PFSK-1 (cell line): Measurements from ENCODE around the gene DOLPP1.

ENCODE experiments used
- FOXP2 ChIP-seq: optimal IDR thresholded peaks from 2 replicates; pipeline ENCODE3; 2011; ENCODE audit warnings: borderline replicate concordance, control low read depth, inconsistent platforms; ENCODE audit not compliant: insufficient read depth; ENCODE audit errors: extremely low read length, extremely low read depth
- POLR2AphosphoS5 ChIP-seq: IDR thresholded peaks from 2 replicates; pipeline ENCODE4 v1.6.1; 2012; ENCODE audit warnings: low read depth, mild to moderate bottlenecking, control low read depth, low read length, moderate library complexity
- SIN3A ChIP-seq: IDR thresholded peaks from 2 replicates; pipeline ENCODE4 v1.6.1; 2012; ENCODE audit warnings: mild to moderate bottlenecking, low read length, moderate library complexity, borderline replicate concordance; ENCODE audit not compliant: insufficient read depth
- TAF1 ChIP-seq: IDR thresholded peaks from 2 replicates; pipeline ENCODE4 v1.6.1; 2012; ENCODE audit warnings: low read length, control low read depth, borderline replicate concordance; ENCODE audit not compliant: insufficient read depth
- TF ChIP-seq, protein P1 (sequence below), 2 experiments: IDR thresholded peaks; 2 replicates each; pipeline versions ENCODE4 v1.6.1 to v1.8.0; 2011 to 2012; ENCODE audit warnings: low read depth in 2 of 2, low read length in 2 of 2, control low read depth in 1 of 2, inconsistent platforms in 1 of 2, mild to moderate bottlenecking in 1 of 2, moderate library complexity in 1 of 2; ENCODE audit not compliant: insufficient read depth in 1 of 2

DNA sequence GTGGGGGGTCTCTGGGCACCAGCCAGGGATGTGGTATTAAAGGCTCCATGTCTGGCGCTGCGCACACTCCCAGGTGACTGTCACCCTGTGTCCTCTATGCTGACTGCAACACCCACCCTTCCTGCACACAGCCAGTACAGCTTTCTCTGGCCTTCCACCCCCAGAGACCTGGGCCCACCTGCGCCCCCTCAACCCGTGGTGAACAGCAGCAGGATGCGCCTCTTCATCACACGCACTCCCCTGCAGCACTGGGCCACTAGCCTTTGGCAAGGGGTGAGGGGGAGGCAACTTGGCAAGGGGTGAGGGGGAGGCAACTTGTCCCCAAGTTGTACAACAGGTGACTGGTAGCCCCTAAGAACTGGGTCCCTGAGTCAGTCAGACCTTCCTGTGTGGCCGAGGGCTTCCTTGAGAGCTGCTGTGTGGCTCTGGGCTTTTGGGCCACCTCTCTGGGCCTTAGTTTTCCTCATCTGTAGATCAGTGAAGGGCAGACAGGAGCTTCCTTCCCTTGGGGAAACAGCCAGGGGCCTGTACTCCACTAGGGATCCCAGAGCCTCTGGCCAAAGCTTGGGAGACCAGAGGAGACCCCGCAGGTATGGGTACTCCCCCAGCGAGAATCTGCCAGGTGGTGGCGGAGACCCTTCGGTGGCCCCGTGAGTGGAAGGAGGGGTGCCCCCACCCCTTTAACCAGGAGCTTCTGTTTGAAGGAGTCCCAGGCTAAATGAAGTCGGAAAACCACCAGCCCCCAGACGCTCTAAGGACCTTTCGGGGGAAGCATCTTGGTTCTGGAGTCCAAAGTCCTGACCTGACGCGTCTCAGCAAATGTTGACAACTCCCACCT lies 25.2 kb downstream of the DOLPP1 start:
- TF ChIP-seq POLR2AphosphoS5 (no peak), TAF1 (no peak), SIN3A (no peak), FOXP2 (no peak)
- TF ChIP-seq, protein P1, sequence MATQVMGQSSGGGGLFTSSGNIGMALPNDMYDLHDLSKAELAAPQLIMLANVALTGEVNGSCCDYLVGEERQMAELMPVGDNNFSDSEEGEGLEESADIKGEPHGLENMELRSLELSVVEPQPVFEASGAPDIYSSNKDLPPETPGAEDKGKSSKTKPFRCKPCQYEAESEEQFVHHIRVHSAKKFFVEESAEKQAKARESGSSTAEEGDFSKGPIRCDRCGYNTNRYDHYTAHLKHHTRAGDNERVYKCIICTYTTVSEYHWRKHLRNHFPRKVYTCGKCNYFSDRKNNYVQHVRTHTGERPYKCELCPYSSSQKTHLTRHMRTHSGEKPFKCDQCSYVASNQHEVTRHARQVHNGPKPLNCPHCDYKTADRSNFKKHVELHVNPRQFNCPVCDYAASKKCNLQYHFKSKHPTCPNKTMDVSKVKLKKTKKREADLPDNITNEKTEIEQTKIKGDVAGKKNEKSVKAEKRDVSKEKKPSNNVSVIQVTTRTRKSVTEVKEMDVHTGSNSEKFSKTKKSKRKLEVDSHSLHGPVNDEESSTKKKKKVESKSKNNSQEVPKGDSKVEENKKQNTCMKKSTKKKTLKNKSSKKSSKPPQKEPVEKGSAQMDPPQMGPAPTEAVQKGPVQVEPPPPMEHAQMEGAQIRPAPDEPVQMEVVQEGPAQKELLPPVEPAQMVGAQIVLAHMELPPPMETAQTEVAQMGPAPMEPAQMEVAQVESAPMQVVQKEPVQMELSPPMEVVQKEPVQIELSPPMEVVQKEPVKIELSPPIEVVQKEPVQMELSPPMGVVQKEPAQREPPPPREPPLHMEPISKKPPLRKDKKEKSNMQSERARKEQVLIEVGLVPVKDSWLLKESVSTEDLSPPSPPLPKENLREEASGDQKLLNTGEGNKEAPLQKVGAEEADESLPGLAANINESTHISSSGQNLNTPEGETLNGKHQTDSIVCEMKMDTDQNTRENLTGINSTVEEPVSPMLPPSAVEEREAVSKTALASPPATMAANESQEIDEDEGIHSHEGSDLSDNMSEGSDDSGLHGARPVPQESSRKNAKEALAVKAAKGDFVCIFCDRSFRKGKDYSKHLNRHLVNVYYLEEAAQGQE (IDR thresholded peaks at IDR 0.05; ENCODE audit: insufficient read depth in 1 of 2, low read depth in 2 of 2, low read length in 2 of 2) = no peak
